GM12878 (cell line): ENCODE data around the gene ATXN2. TPM values are rescaled to one million over a fixed set of nuclear protein-coding genes. Genes with fewer than 3 reads are reported as not detected.

Experiments
- ATAC-seq: fragments of 200-7000 bp; cut with Tn5 transposase; 3 replicates; pipeline ENCODE4 v1.9.1; 2020; ENCODE audit warnings: mild to moderate bottlenecking, moderate library complexity
- BruUV-seq: library from RNA; stranded (reverse); fragments of 400-500 nt; replicated peaks from 2 replicates; lab custom pipeline; 2021; lab: Mats Ljungman, UMichigan
- CTCF ChIA-PET: fragments of 300-600 bp; sonication (Branson Sonifier 250); formaldehyde crosslinking; extraction: SDS; loops from one replicate; lab custom pipeline; 2021; ENCODE audit warnings: inconsistent platforms; lab: Yijun Ruan, JAX
- POLR2A ChIA-PET: fragments of 350-600 bp; formaldehyde crosslinking; extraction: SDS; loops from one replicate; lab custom pipeline; 2021; ENCODE audit warnings: inconsistent platforms; lab: Charles Lee
- RAD21 ChIA-PET: fragments of 300-600 bp; sonication (Branson Sonifier 250); formaldehyde crosslinking; loops from one replicate; lab custom pipeline; 2023; ENCODE audit warnings: antibody characterized with exemption; ENCODE audit not compliant: unreplicated experiment; lab: Charles Lee
- SMC1A ChIA-PET: fragments of 300-600 bp; sonication (Branson Sonifier 250); formaldehyde crosslinking; loops from one replicate; lab custom pipeline; 2023; ENCODE audit not compliant: unreplicated experiment, uncharacterized antibody; lab: Charles Lee
- DNase-seq: peaks from one replicate; pipeline ENCODE4 v3.0.0-alpha.2; 2011; ENCODE audit warnings: low read depth, low spot score
- FAIRE-seq: peaks from 3 replicates; lab custom pipeline; 2011; peaks lifted over from hg19 to GRCh38; lab: Jason Lieb, UNC
- H2AFZ ChIP-seq: 2 replicates; pipeline ENCODE4 v1.6.0; 2011; ENCODE audit warnings: low read depth, low read length, control low read depth; ENCODE audit not compliant: control insufficient read depth
- H3K27ac ChIP-seq: 2 replicates; pipeline ENCODE4 v1.5.1; 2011; ENCODE audit warnings: control low read depth; ENCODE audit not compliant: control insufficient read depth, insufficient read depth
- H3K27me3 ChIP-seq, 2 experiments: replicated peaks in 1 of 2; 2 replicates each; pipeline versions ENCODE4 v1.6.0 to v1.6.1; 2011; ENCODE audit warnings: low read length in 1 of 2; ENCODE audit not compliant: control insufficient read depth in 2 of 2, insufficient read depth in 2 of 2
- H3K36me3 ChIP-seq, 2 experiments: 2 replicates each; pipeline ENCODE4 v1.5.1; 2011; ENCODE audit warnings: low read length in 1 of 2; ENCODE audit not compliant: control insufficient read depth in 2 of 2, insufficient read depth in 2 of 2
- H3K4me1 ChIP-seq: 2 replicates; pipeline ENCODE4 v1.6.1; 2011; ENCODE audit warnings: mild to moderate bottlenecking, low read length, moderate library complexity, mixed read lengths; ENCODE audit not compliant: control insufficient read depth, insufficient read depth
- H3K4me2 ChIP-seq: 2 replicates; pipeline ENCODE4 v1.6.0; 2011; ENCODE audit warnings: control low read depth; ENCODE audit not compliant: control insufficient read depth, insufficient read depth
- H3K4me3 ChIP-seq: fragments of 200-600 bp; sonication (generic); 2 replicates; pipeline ENCODE4 v1.5.1; 2016
- H3K79me2 ChIP-seq: 2 replicates; pipeline ENCODE4 v1.6.0; 2011; ENCODE audit warnings: low read length; ENCODE audit not compliant: control insufficient read depth, insufficient read depth
- H3K9ac ChIP-seq: 2 replicates; pipeline ENCODE4 v1.8.0; 2011; ENCODE audit warnings: low read length, control low read depth, mixed read lengths; ENCODE audit not compliant: control insufficient read depth, insufficient read depth
- H3K9me3 ChIP-seq: replicated peaks from 3 replicates; pipeline ENCODE4 v1.5.1; 2011; ENCODE audit warnings: mild to moderate bottlenecking, low read length; ENCODE audit not compliant: control insufficient read depth, insufficient read depth
- H4K20me1 ChIP-seq: 2 replicates; pipeline ENCODE4 v1.6.0; 2011; ENCODE audit not compliant: control insufficient read depth, insufficient read depth
- ATF7 ChIP-seq: fragments of 450-650 bp; IDR thresholded peaks from 2 replicates; pipeline ENCODE4 v1.6.1; 2016; ENCODE audit warnings: low read depth, mild to moderate bottlenecking
- BHLHE40 ChIP-seq, 2 experiments: fragments of 450-650 bp in 1 of 2; IDR thresholded peaks; 2 replicates each; pipeline ENCODE4 v1.6.1; 2011 to 2017; ENCODE audit warnings: low read depth in 2 of 2, borderline replicate concordance in 1 of 2, improper control_type of control experiment in 1 of 2, low read length in 1 of 2, mild to moderate bottlenecking in 1 of 2
- CBX5 ChIP-seq: sonication (generic); IDR thresholded peaks from 2 replicates; pipeline ENCODE4 v1.6.1; 2016; ENCODE audit warnings: low read depth, moderate library complexity, mild to moderate bottlenecking, inconsistent platforms
- CEBPB ChIP-seq, 2 experiments: fragments of 150-350 bp in 1 of 2; IDR thresholded peaks; 2 replicates each; pipeline ENCODE4 v1.6.1; 2012 to 2014; ENCODE audit warnings: low read depth in 2 of 2, low read length in 2 of 2, borderline replicate concordance in 1 of 2, inconsistent platforms in 1 of 2
- CREB1 ChIP-seq: IDR thresholded peaks from 2 replicates; pipeline ENCODE4 v1.6.1; 2012; ENCODE audit warnings: low read depth, mild to moderate bottlenecking, inconsistent platforms
- IRF4 ChIP-seq: IDR thresholded peaks from 2 replicates; pipeline ENCODE4 v1.6.1; 2011; ENCODE audit warnings: low read depth, low read length
- JUND ChIP-seq: IDR thresholded peaks from 2 replicates; pipeline ENCODE4 v1.6.1; 2012; ENCODE audit warnings: low read depth, mild to moderate bottlenecking, low read length, improper control_type of control experiment, moderate library complexity
- MEF2A ChIP-seq: IDR thresholded peaks from 2 replicates; pipeline ENCODE4 v1.6.1; 2011; ENCODE audit warnings: low read depth, mild to moderate bottlenecking, low read length, moderate library complexity; ENCODE audit not compliant: insufficient read depth
- MEF2B ChIP-seq: fragments of 450-650 bp; IDR thresholded peaks from 2 replicates; pipeline ENCODE4 v1.6.1; 2018; ENCODE audit warnings: mild to moderate bottlenecking, moderate library complexity; ENCODE audit not compliant: partially characterized antibody, poor library complexity, severe bottlenecking
- MTA2 ChIP-seq: fragments of 450-650 bp; IDR thresholded peaks from 2 replicates; pipeline ENCODE4 v1.6.1; 2016; ENCODE audit warnings: low read depth, mild to moderate bottlenecking, moderate library complexity
- MXI1 ChIP-seq: fragments of 150-350 bp; IDR thresholded peaks from 2 replicates; pipeline ENCODE4 v1.6.1; 2011; ENCODE audit warnings: low read depth, mild to moderate bottlenecking, inconsistent platforms, low read length, improper control_type of control experiment
- NR2C2 ChIP-seq: IDR thresholded peaks from 2 replicates; pipeline ENCODE4 v1.6.1; 2011; ENCODE audit warnings: borderline replicate concordance, low read depth; ENCODE audit not compliant: control insufficient read depth, insufficient read length
- PML ChIP-seq: IDR thresholded peaks from 2 replicates; pipeline ENCODE4 v1.6.1; 2012; ENCODE audit warnings: low read length, inconsistent platforms
- SKIL ChIP-seq: fragments of 450-650 bp; IDR thresholded peaks from 2 replicates; pipeline ENCODE4 v1.6.1; 2017; ENCODE audit warnings: mild to moderate bottlenecking, low read depth, inconsistent platforms; ENCODE audit not compliant: poor library complexity, severe bottlenecking
- WRNIP1 ChIP-seq: IDR thresholded peaks from 2 replicates; pipeline ENCODE4 v1.6.1; 2011; ENCODE audit warnings: low read depth, low read length, improper control_type of control experiment, borderline replicate concordance
- YBX1 ChIP-seq: fragments of 450-650 bp; IDR thresholded peaks from 2 replicates; pipeline ENCODE4 v1.6.1; 2016; ENCODE audit warnings: antibody characterized with exemption
- ZNF622 ChIP-seq: fragments of 450-650 bp; IDR thresholded peaks from 2 replicates; pipeline ENCODE4 v1.6.1; 2017; ENCODE audit warnings: mild to moderate bottlenecking, inconsistent platforms
- ZSCAN29 ChIP-seq: fragments of 450-650 bp; IDR thresholded peaks from 2 replicates; pipeline ENCODE4 v1.6.1; 2017; ENCODE audit warnings: mild to moderate bottlenecking, moderate library complexity
- WGBS: methylation state at CpG from one replicate; pipeline ENCODE4 v1.1.6; 2016; ENCODE audit warnings: low lambda C conversion rate; ENCODE audit not compliant: insufficient replicate concordance, insufficient coverage; ENCODE audit errors: missing lambda C conversion rate; 5-methylcytosine and 5-hydroxymethylcytosine counted together
- in situ Hi-C: fragments of 300-500 bp; cut with MboI; formaldehyde crosslinking; loops from 9 replicates; pipeline ENCODE4 v1.14.3; 2018; ENCODE audit warnings: mixed read lengths
- intact Hi-C: fragments of 100-400 bp; cut with micrococcal nuclease; formaldehyde crosslinking; loops from one replicate; pipeline ENCODE4 v1.14.2; 2022; ENCODE audit not compliant: unreplicated experiment
- polyA plus RNA-seq, 11 experiments: library from polyadenylated mRNA; depleted of rRNA in 4 of 11; unstranded in 6 of 11; stranded (reverse) in 5 of 11; fragments of >200 nt; fragmentation: Nextera tagmentation in 4 of 11; fragmentation: Illumina TruSeq in 1 of 11; extraction: Ambion mirVana in 4 of 11; extraction: Trizol in 1 of 11; gene quantifications; 1 replicate in 1 of 11; 2 replicates in 10 of 11; pipeline versions ENCODE4 v1.2.1 to v1.2.3, GENCODE V29; 2011 to 2016; ENCODE audit warnings: inconsistent platforms in 2 of 11, missing spikeins in 2 of 11, low read depth in 1 of 11
- total RNA-seq, 4 experiments: library from RNA; depleted of rRNA in 3 of 4; stranded (reverse); fragments of >200 nt in 3 of 4; fragmentation: Illumina TruSeq in 1 of 4; extraction: Trizol in 1 of 4; gene quantifications; 2 replicates each; pipeline versions ENCODE4 v1.2.1 to v1.2.3, GENCODE V29; 2013 to 2021

The ATXN2 gene
- total and polyA plus RNA-seq, 10 of the 15 experiments (the other 5 are each of a cell fraction or from before 2014, with no cell fraction given), result 8.8 to 31.5 (median 19.0) TPM

- no peak for TF ChIP-seq WRNIP1
- no peak for TF ChIP-seq IRF4
- TF ChIP-seq MEF2A, result no peak
Measured at GRCh38 chr12:111458546-111459172, 140.5 kb downstream of the ATXN2 start (continued).

GRCh38 chr12:111457577-111457976 lies 141.5 kb downstream of the ATXN2 start:
- no peaks in the 10 kb centered on the region for H4K20me1 ChIP-seq
- ATAC-seq, result no peak
- H3K9me3 ChIP-seq, result no peaks in the 10 kb centered on the region
- no peak for FAIRE-seq
- RAD21 ChIA-PET, result no interaction called here
- H3K36me3 ChIP-seq, result peaks cover 9 to 17% of the 10 kb centered on the region in 2 experiments
- H3K27ac ChIP-seq, result no peak overlapping the region
- no TSS peak for BruUV-seq
- no peaks in the 10 kb centered on the region for H3K27me3 ChIP-seq
- WGBS, result 98% methylated on average over 3 of the region's 3 CpGs
- SMC1A ChIA-PET, result interaction anchor here (16.8 kb wide), 1 partner anchor 55 kb away, joined by 605 read pairs; the partner anchor contains the start of gene SH2B3
- POLR2A ChIA-PET, result no interaction called here
- H3K4me1 ChIP-seq, result peaks cover 2% of the 10 kb centered on the region
- intact Hi-C loops (no loop called here), in situ Hi-C loops (no loop called here)
- CTCF ChIA-PET, result interaction anchor here (0.9 to 27.3 kb wide), 3 partner anchors 9 to 332 kb away, joined by 3 to 1117 read pairs (median 4); partner anchors contain the start of gene SH2B3
- H3K79me2 ChIP-seq, result no peaks in the 10 kb centered on the region
- H3K4me3 ChIP-seq, result no peak overlapping the region
- no peak overlapping the region for H2AFZ ChIP-seq
- H3K4me2 ChIP-seq, result no peak overlapping the region
- no peak overlapping the region for H3K9ac ChIP-seq
- no peak for DNase-seq
- TF ChIP-seq BHLHE40 (IDR thresholded peaks at IDR 0.05; ENCODE audit: borderline replicate concordance in 1 of 2, low read depth in 2 of 2, low read length in 1 of 2) (no peak), SKIL (no peak), CREB1 (no peak), YBX1 (no peak), JUND (no peak), CBX5 (no peak), PML (no peak), MEF2B (no peak), MXI1 (no peak), ZSCAN29 (no peak), CEBPB (IDR thresholded peaks at IDR 0.05; ENCODE audit: borderline replicate concordance in 1 of 2, low read depth in 2 of 2, low read length in 2 of 2) (no peak), MTA2 (no peak), ATF7 (no peak), NR2C2 (no peak), ZNF622 (no peak)
- TF ChIP-seq, all 136 proteins: peak for 0
